Muscle of leg (tissue), 11 donors: ENCODE data around the gene FAM3C. TPM values are rescaled to one million over a fixed set of nuclear protein-coding genes. Genes with fewer than 3 reads are reported as not detected.

ENCODE experiments used
- DNase-seq: peaks from one replicate; pipeline ENCODE4 v3.0.0; 2013
- H3K27ac ChIP-seq: one replicate; pipeline ENCODE4 v1.5.1; 2013; ENCODE audit warnings: mild to moderate bottlenecking, low read length, control low read depth
- H3K27me3 ChIP-seq: one replicate; pipeline ENCODE4 v1.6.1; 2013; ENCODE audit warnings: low read length; ENCODE audit not compliant: control insufficient read depth, insufficient read depth
- H3K36me3 ChIP-seq: one replicate; pipeline ENCODE4 v1.6.1; 2013; ENCODE audit warnings: low read length; ENCODE audit not compliant: control insufficient read depth, insufficient read depth
- H3K4me1 ChIP-seq: one replicate; pipeline ENCODE4 v1.6.1; 2013; ENCODE audit warnings: low read length; ENCODE audit not compliant: control insufficient read depth, insufficient read depth
- H3K4me3 ChIP-seq: one replicate; pipeline ENCODE4 v1.5.1; 2013; ENCODE audit warnings: low read length, control low read depth
- H3K9me3 ChIP-seq: replicated peaks from 2 replicates; pipeline ENCODE4 v1.6.1; 2013; ENCODE audit warnings: low read depth, low read length; ENCODE audit not compliant: control insufficient read depth
- WGBS: methylation state at CpG from one replicate; pipeline ENCODE4 v1.1.5; 2013; ENCODE audit warnings: missing lambda C conversion rate; ENCODE audit not compliant: insufficient coverage; 5-methylcytosine and 5-hydroxymethylcytosine counted together
- polyA plus RNA-seq, 8 donors: library from polyadenylated mRNA; unstranded; fragments of 120-200 nt; gene quantifications; one replicate each; pipeline versions ENCODE4 v1.2.1 to v1.2.3, GENCODE V29; 2013; ENCODE audit warnings: inconsistent platforms in 1 of 8, low replicate concordance in 1 of 8; ENCODE audit not compliant: insufficient read length in 8 of 8, insufficient read depth in 1 of 8
- total RNA-seq: library from RNA; stranded (reverse); fragments of 120-200 nt; gene quantifications from one replicate; pipeline ENCODE4 v1.2.4, GENCODE V29; 2013

The FAM3C gene
- total and polyA plus RNA-seq, 9 donors, result 53.4 to 127 (median 88.6) TPM

DNA sequence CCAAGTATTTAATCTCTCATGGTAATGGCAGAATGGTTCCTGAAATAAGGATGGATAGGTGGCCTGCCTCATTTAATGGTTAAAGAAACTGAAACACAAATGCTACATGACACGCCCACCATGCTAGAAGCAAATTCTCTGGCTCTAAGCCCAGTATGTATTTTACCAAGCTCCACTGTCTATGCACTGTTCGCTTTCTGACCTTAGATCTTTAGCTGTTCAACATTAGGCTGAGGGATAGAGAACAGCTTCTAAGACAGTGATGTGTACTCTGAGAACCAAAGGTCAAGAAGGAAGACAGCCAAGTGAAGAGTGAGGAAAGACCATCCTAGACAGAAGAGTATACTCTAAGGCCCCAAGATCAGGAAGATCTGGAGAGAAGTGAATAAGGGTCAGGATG is 26.6 kb downstream of the FAM3C start:
- peak overlapping the region; percentile 35 for H3K27ac ChIP-seq
- H3K4me1 ChIP-seq, result peaks cover 2% of the 10 kb centered on the region
- H3K36me3 ChIP-seq, result peaks cover 6% of the 10 kb centered on the region
- no CpG with 5 or more reads among the region's 2 CpGs for WGBS
- H3K4me3 ChIP-seq, result no peak overlapping the region
- DNase-seq, result peak; percentile 61
- H3K9me3 ChIP-seq, result no peaks in the 10 kb centered on the region
- no peaks in the 10 kb centered on the region for H3K27me3 ChIP-seq

DNA sequence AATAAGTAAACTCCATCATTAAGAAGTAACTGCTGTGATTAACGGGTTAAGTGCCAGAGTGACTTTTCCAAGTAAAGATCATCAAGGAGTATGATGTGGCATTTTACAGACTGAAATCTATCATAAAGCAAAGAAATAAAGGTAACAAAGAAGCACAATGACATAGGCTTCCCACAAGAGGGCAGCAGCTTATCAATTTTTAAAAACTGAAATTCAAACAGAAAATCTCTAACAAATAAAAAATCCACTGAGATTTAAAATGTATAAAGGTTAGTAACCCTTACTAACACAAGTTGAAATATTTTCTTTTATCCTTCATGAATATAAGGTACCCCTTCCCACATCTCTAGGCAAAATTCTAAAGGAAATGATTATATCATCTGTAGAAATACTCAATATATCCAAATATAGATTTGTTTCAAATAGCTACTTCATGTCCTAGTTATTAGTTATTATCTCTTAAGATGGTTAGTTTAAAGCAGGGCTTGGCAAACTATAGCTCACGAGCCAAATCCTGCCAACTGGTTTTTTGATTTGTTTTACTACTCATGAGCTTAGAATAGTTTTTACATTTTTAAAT is 29.2 kb downstream of the FAM3C start:
- WGBS, result no CpG with 5 or more reads among the region's 2 CpGs
- DNase-seq, result peak; percentile 56
- H3K36me3 ChIP-seq, result peaks cover 8% of the 10 kb centered on the region

DNA sequence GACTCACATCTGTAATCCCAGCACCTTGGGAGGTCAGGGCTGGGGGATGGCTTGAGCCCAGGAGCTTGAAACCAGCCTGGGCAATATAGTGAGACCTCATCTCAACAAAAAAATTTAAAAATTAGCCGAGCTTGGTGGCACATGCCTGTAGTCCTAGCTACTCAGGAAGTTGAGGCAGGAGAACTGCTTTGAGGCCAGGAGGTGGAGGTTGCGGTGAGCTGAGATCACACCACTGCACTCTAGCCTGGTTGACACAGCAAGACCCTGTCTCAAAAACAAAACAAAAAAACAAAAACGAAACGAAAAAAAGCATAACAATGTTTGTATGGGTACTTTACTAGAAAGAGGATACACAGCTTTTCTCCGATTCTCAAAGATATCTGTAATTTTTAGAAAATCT is 35.5 kb downstream of the FAM3C start:
- Histone ChIP-seq H3K9me3 (no peaks in the 10 kb centered on the region), H3K4me1 (no peaks in the 10 kb centered on the region), H3K4me3 (no peak overlapping the region), H3K27me3 (no peaks in the 10 kb centered on the region), H3K27ac (no peak overlapping the region), H3K36me3 (peaks cover 14% of the 10 kb centered on the region)
- DNase-seq, result no peak
- 100% methylated on average over 1 of the region's 5 CpGs for WGBS

More for the DNA sequence above, 29.2 kb downstream of the FAM3C start:
- H3K4me1 ChIP-seq, result peaks cover 2% of the 10 kb centered on the region
- H3K4me3 ChIP-seq, result no peak overlapping the region
- no peaks in the 10 kb centered on the region for H3K9me3 ChIP-seq
- no peaks in the 10 kb centered on the region for H3K27me3 ChIP-seq
- no peak overlapping the region for H3K27ac ChIP-seq

DNA sequence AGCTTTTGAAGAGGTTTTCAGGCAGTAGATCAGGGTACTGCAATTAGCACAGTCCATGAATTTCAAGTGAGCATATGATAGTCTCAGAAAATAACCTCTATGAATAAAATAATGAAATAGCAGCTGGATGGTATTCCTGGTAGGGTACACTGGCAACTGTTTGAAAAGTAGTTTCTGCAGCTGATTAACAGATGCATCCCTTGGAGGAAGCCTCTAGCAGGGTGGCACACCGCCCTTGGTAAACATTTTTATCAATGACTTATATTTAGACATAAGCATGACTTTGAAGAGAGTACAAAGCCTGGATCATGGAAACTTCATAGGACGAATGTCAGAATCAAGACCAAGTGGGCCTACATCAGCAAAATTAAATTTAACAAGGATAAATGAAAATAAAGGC is 40.5 kb downstream of the FAM3C start:
- no CpG with 5 or more reads among the region's 2 CpGs for WGBS
- Histone ChIP-seq H3K27me3 (no peaks in the 10 kb centered on the region), H3K36me3 (peaks cover 17% of the 10 kb centered on the region), H3K4me1 (no peaks in the 10 kb centered on the region), H3K9me3 (no peaks in the 10 kb centered on the region), H3K27ac (no peak overlapping the region), H3K4me3 (no peak overlapping the region)
- DNase-seq, result no peak

DNA sequence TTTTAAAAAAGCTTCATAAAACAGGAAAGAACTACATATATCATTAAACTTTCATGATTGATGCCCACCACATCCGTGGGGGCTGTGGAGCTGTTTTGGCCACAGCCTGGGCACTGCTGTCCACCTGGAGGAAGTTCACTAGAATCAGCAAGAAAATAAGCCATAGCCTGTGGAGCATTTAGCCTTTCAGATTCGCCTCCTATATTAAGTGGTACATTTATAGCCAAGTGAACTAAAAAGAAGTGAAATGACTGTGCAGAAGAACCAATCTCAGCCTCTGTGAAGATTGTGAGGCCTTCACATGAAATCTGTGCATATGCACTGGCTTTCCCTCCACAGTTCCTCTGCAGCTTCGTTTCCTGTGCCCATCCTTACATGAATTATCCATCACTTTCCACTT is 43.8 kb downstream of the FAM3C start:
- 92% methylated on average over 2 of the region's 3 CpGs for whole genome bisulfite sequencing
- H3K36me3 ChIP-seq, result peaks cover 16% of the 10 kb centered on the region

DNA sequence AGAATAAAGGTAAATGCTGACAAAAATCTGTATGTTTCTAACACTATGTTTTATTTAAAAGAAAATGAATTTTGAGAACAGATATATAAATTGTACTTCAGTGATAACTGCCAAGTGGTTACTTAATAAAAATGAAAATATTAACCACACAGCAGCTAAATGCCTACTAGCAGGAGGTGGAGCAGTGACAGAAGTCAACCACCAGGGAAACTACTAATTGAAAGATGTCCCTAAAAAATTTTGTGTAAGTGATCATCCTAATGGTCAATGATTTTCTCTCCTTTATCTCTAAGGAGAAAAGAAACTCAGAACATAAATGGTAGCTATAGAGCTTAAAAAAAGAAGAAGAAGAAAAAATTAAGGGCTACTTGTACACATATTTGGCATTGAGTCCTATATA is 44.4 kb downstream of the FAM3C start:
- Histone ChIP-seq H3K4me1 (no peaks in the 10 kb centered on the region), H3K27ac (no peak overlapping the region), H3K4me3 (no peak overlapping the region), H3K9me3 (no peaks in the 10 kb centered on the region), H3K27me3 (no peaks in the 10 kb centered on the region), H3K36me3 (peaks cover 15% of the 10 kb centered on the region)
- no peak for DNase-seq

More for the DNA sequence above, 43.8 kb downstream of the FAM3C start:
- no peak overlapping the region for H3K27ac ChIP-seq
- no peak overlapping the region for H3K4me3 ChIP-seq
- no peaks in the 10 kb centered on the region for H3K27me3 ChIP-seq
- DNase-seq, result no peak
- no peaks in the 10 kb centered on the region for H3K9me3 ChIP-seq
- H3K4me1 ChIP-seq, result no peaks in the 10 kb centered on the region

DNA sequence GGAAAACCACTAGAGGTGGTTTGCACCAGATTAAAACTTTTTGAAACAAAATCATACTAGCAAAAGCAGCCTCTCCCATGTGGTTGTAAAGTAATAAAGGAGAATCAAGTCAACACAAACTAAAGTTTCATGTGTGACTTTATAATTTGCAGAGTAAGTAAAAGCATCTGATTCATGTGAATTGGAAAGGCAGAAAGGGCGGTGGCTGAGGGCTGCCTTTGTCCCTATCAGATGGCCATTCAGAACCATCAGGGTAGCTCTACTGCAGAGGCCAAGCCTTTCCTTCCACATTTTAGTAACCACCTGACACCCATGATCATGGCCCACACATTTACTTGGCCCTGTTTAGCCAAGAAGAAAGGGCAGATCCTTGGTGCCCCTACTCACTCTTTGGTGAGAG is 51.6 kb downstream of the FAM3C start:
- Histone ChIP-seq H3K9me3 (no peaks in the 10 kb centered on the region), H3K27ac (no peak overlapping the region), H3K36me3 (peaks cover 12% of the 10 kb centered on the region), H3K4me1 (no peaks in the 10 kb centered on the region), H3K27me3 (no peaks in the 10 kb centered on the region), H3K4me3 (no peak overlapping the region)
- DNase-seq, result no peak
- WGBS, result no CpG with 5 or more reads among the region's 1 CpG

DNA sequence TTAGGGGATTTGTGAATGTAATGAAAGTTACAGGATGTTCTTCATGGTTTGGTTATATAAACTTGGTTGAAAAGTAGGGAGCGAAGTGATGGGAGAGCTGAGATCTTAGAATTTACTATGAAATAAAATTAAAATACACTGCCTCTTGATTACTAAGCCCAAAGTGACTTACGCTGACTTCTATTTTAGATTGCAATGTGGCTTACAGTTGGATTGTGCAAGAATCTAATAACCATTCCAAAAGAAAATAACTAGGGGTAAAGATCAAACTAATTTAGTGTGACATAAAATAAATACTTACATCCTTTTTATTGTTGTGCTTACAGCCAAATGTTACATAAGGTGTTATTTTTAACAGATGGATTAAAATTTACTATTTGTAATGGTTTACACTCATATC is 52.0 kb downstream of the FAM3C start:
- H3K27ac ChIP-seq, result no peak overlapping the region
- H3K4me1 ChIP-seq, result no peaks in the 10 kb centered on the region
- no peaks in the 10 kb centered on the region for H3K27me3 ChIP-seq
- DNase-seq, result no peak
- no CpG with 5 or more reads among the region's 2 CpGs for WGBS
- no peaks in the 10 kb centered on the region for H3K9me3 ChIP-seq
- H3K36me3 ChIP-seq, result peaks cover 12% of the 10 kb centered on the region
- H3K4me3 ChIP-seq, result no peak overlapping the region

DNA sequence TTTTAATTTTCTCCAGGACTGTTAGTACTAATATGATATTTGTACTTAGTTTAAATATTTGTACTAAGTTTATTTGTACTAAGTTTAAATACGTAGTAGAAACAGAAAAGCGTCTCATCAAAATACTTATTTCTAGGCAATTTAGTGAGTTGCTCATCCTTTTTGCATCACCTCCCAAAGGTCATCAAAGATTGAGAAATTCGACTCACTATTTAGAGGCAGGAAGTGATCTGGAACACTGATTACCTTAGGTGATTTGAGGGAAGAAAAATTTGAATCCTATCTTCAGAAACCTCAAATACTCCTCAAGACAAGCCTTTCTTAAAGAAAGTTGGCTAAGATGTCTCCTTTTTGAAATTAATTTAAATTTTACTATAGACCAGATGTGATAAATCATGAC is 52.8 kb downstream of the FAM3C start:
- no peaks in the 10 kb centered on the region for H3K4me1 ChIP-seq
- H3K9me3 ChIP-seq, result no peaks in the 10 kb centered on the region
- no peak overlapping the region for H3K4me3 ChIP-seq
- no peaks in the 10 kb centered on the region for H3K27me3 ChIP-seq
- peaks cover 12% of the 10 kb centered on the region for H3K36me3 ChIP-seq
- no peak for DNase-seq
- no CpG with 5 or more reads among the region's 3 CpGs for WGBS
- H3K27ac ChIP-seq, result no peak overlapping the region

DNA sequence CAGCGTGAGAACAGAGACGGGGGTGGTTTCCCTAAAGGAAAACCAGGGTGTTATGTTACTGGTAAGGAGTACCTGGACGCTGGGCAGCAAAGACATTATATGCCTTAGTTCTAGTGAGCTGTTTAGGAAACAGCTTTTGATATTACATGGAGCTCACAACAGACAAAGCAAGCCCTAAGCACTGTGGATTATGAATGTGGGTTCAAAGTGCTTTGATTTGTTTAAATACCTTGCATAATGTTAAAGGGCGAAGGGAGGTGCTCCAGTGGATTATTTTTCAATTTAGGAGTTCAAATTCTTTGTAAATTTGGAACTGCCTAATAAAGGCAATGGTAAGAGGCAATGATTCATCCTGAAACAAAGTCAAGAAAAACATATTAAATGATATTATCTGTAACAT is 53.5 kb downstream of the FAM3C start:
- DNase-seq, result no peak
- Histone ChIP-seq H3K9me3 (no peaks in the 10 kb centered on the region), H3K27me3 (no peaks in the 10 kb centered on the region), H3K4me1 (no peaks in the 10 kb centered on the region), H3K4me3 (no peak overlapping the region), H3K27ac (no peak overlapping the region), H3K36me3 (peaks cover 12% of the 10 kb centered on the region)
- 60% methylated on average over 3 of the region's 4 CpGs for WGBS

DNA sequence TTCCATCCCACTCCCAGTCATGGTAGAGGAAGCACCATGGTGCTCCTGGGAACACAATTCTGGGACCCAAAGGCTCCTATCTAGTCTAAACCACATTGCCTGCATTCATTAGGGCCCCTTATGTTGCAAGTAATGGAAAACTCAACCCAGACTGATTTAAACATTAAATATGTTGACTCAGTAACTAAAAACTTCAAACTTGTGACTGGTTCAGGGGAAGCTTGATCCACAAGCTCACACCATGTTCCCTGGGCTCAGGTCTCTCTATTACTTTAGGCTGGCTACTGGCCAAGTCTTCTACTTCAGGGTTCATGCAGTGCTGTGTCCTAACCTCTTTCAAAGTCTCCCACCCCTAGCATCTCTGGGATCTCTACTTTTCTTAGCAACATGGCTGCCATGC is 54.2 kb downstream of the FAM3C start:
- H3K4me3 ChIP-seq, result no peak overlapping the region
- H3K9me3 ChIP-seq, result no peaks in the 10 kb centered on the region
- peaks cover 8% of the 10 kb centered on the region for H3K36me3 ChIP-seq
- DNase-seq, result no peak
- no peak overlapping the region for H3K27ac ChIP-seq
- H3K4me1 ChIP-seq, result no peaks in the 10 kb centered on the region
- no peaks in the 10 kb centered on the region for H3K27me3 ChIP-seq
